RWPE1 (cell line): ENCODE measurements around the gene TSPAN5.

Source experiments
- CTCF ChIA-PET: fragments of 350-600 bp; sonication (Branson Sonifier 250); formaldehyde crosslinking; extraction: SDS; loops from one replicate; lab custom pipeline; 2021; lab: Yijun Ruan, JAX
- POLR2A ChIA-PET: fragments of 400-600 bp; formaldehyde crosslinking; extraction: SDS; loops from one replicate; lab custom pipeline; 2020; ENCODE audit warnings: antibody characterized with exemption; ENCODE audit not compliant: low non-redundant PET; lab: Yijun Ruan, JAX
- DNase-seq: peaks from one replicate; pipeline ENCODE4 v3.0.0; 2012; ENCODE audit warnings: low spot score
- H3K27ac ChIP-seq: fragments of 450-650 bp; 2 replicates; pipeline ENCODE4 v1.5.1; 2017
- TF ChIP-seq, protein P1 (sequence below): fragments of 450-650 bp; conservative IDR thresholded peaks from 2 replicates; pipeline ENCODE4 v1.5.1; 2017; ENCODE audit warnings: low read depth, mild to moderate bottlenecking

TSPAN5 gene

DNA sequence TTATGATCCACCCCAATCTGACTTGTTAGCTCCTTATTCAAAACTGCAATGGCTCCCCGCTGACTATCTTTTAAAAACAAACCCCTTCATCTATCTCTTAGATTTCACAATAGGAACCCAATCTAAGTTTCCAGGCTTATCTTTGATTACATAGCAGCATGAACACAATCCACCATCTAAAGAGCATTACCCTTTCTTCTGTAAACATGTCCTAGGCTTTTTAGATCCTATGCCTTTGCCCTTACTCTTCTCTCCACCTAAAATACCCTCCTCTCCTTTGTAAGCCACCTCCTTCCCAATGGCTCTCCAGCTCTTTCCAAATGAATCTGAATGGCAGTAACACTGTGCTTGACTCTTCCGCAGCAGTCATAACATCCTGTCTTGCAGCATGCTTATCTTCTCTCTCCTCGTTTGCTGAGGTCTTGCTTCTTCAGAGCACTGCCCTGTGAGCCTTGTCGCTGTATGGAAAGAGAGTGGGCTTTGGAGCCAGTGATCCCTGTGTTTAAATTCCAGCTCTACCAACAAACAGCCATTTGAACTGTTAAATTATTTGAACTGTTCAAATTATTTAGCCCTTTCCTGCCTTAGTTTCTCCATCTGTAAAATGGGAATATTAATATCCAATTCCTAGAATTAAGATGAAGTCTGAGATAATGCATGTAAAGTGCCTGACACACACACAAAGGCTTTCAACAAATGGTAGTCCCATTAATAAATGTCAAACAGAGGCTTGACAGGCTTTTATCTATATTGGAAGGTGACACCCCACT is 16.2 kb upstream of the TSPAN5 start:
- ChIA-PET CTCF (no interaction called here), POLR2A (no interaction called here)
- H3K27ac ChIP-seq, result no peak overlapping the region
- TF ChIP-seq, protein P1, sequence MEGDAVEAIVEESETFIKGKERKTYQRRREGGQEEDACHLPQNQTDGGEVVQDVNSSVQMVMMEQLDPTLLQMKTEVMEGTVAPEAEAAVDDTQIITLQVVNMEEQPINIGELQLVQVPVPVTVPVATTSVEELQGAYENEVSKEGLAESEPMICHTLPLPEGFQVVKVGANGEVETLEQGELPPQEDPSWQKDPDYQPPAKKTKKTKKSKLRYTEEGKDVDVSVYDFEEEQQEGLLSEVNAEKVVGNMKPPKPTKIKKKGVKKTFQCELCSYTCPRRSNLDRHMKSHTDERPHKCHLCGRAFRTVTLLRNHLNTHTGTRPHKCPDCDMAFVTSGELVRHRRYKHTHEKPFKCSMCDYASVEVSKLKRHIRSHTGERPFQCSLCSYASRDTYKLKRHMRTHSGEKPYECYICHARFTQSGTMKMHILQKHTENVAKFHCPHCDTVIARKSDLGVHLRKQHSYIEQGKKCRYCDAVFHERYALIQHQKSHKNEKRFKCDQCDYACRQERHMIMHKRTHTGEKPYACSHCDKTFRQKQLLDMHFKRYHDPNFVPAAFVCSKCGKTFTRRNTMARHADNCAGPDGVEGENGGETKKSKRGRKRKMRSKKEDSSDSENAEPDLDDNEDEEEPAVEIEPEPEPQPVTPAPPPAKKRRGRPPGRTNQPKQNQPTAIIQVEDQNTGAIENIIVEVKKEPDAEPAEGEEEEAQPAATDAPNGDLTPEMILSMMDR, result no peak
- no peak for DNase-seq

DNA sequence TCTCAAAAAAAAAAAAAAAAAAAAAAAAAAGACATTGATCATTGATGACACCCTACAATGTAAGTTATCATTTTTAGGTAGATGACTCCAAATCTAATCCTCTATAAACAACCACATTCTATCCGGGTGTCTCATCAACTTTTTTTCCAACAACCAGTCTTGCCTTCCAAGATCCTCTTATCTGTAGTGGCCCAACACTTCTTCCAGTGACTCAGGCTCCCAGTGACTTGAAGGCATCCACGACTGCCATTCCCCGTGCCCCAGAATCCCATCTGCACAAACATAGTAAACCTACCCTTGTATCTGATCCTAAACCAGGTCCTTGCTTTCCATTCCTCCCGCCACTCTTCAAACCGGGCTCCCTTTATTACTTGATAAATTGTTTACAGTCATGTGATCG is 15.6 kb upstream of the TSPAN5 start:
- H3K27ac ChIP-seq, result no peak overlapping the region
- DNase-seq, result no peak
- TF ChIP-seq, protein P1, result no peak
- ChIA-PET CTCF (interaction anchor here (0.6 kb wide), 1 partner anchor 207 kb away, joined by 3 read pairs; no protein-coding TSS in a partner anchor), POLR2A (no interaction called here)

DNA sequence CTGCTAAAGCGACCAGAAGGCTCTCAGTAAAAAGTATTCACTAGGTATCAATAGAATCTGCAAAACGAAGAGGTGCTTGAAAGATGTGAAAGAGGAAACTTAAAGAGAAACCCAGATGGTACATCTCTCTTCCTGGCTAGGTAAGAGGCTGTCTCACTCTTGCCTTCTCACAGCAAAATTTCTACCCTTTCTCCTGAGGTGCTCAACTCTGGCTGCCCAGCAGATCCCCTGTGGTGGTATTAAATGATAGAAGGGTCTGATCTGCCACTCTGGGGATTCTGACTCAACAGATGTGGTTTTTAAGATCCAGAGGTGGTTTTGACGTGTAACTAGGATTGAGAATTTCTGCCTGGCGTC is 14.9 kb upstream of the TSPAN5 start:
- TF ChIP-seq, protein P1, result no peak
- no peak for DNase-seq
- H3K27ac ChIP-seq, result no peak overlapping the region
- POLR2A ChIA-PET, result no interaction called here
- CTCF ChIA-PET, result no interaction called here

DNA sequence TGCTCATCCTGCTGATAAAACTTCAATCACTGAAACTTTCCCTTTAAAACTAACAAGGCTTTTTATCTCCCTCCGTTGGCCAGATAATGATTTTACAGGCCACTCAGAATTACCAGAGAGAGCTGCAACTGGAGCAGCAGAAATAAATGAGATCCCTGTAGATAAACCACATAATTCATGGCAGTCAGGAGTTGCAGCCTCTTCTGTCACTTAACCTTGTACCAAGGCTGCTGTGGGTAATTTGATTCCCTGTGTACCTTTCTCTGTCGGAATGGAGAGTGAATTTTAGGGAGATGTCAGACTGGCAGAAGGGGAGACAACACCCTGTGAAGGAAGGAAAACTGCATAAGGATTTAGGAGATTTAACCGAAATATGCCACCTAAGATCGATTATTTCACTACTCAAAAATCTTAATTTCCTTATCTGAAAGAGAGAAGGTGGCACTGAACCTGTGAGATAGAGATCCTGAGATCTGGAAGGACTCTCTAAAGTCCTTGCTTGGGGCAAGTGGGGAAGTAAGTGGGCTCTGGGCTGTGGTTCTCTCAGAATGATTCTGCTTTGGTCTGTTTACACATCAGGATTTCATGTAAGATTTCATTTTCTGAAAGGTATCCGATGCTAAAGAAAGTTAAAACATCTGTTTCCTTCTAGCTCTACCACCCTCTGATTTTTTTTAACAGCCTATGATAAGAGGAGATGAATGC is 14.3 kb upstream of the TSPAN5 start:
- ChIA-PET POLR2A (no interaction called here), CTCF (interaction anchor here (0.6 kb wide), 1 partner anchor 623 kb away, joined by 6 read pairs; no protein-coding TSS in a partner anchor)

DNA sequence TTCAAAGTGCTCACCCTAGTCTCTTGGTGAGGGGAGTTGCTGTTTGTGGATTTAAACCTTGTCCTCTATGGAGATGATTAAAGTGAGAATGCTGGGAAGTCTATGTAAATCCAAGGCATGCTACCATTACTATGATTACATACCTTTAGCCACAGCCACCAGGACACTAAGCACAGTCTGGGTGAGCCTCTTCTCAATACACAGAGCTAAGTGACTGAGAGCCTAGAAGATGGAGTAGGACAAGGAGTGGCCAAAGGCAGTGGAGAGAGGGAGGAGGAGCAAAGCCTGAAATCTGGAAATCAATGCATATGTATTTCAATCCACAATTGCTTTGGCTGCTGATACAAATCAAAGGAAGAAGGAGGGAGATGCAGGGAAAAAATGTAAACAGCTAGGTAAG is 12.7 kb upstream of the TSPAN5 start:
- no peak for DNase-seq
- POLR2A ChIA-PET, result interaction anchor here (0.6 kb wide), 1 partner anchor 143 kb away, joined by 3 read pairs; no protein-coding TSS in a partner anchor
- CTCF ChIA-PET, result no interaction called here
- no peak overlapping the region for H3K27ac ChIP-seq
- TF ChIP-seq, protein P1, result no peak

More for the DNA sequence above, 14.3 kb upstream of the TSPAN5 start:
- no peak overlapping the region for H3K27ac ChIP-seq
- TF ChIP-seq, protein P1, result no peak
- DNase-seq, result no peak

DNA sequence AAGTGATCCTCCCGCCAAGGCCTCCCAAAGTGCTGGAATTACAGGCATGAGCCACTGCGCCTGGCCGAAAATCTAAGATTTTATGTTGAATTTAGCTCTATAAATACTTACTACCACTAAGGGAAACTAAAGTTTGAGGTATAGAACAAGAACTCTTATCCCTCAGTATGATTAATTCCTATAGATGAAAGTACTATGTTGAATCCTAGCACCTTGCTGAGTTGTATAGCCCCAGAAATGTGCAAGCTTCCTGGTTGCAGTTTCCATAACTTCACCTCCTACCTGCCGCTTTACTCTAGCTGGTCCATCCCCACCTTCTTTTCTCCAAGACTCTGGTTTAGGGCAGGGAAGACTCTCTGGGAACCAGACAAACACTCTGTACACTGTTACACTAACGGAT is 11.8 kb upstream of the TSPAN5 start:
- CTCF ChIA-PET, result no interaction called here
- no peak for DNase-seq
- TF ChIP-seq, protein P1, result no peak
- POLR2A ChIA-PET, result no interaction called here
- H3K27ac ChIP-seq, result no peak overlapping the region
